Measurements from ENCODE around the gene VAPA.

- TF ChIP-seq CTCF (IDR thresholded peaks at IDR 0.05) (no peak), ZFX (IDR thresholded peaks at IDR 0.05; ENCODE audit: borderline replicate concordance) (no peak)
These were observed 84.5 kb downstream of the VAPA start for GRCh38 chr18:9998330-9998729.

Data from 22Rv1 (cell line).